BJ (cell line): ENCODE results near the gene SCAND1. TPM values are rescaled to one million over a fixed set of nuclear protein-coding genes. Genes with fewer than 3 reads are reported as not detected.
"Not testable (repeated sequence)": the region's sequence is repeated elsewhere in the genome, so short reads cannot be mapped to it uniquely, and the experiment has no call there.

ENCODE experiments used
- CTCF ChIA-PET: fragments of 350-600 bp; formaldehyde crosslinking; extraction: SDS; loops from one replicate; lab custom pipeline; 2021; ENCODE audit warnings: antibody characterized with exemption, inconsistent platforms; lab: Yijun Ruan, JAX
- POLR2A ChIA-PET: fragments of 300-600 bp; sonication (Branson Sonifier 250); formaldehyde crosslinking; extraction: SDS; loops from one replicate; lab custom pipeline; 2021; ENCODE audit warnings: antibody characterized with exemption; lab: Charles Lee
- DNase-seq: peaks from one replicate; pipeline ENCODE4 v3.0.0-alpha.2; 2011; ENCODE audit warnings: low read depth
- H3K27me3 ChIP-seq: 2 replicates; pipeline ENCODE4 v1.6.0; 2011; ENCODE audit warnings: low read length; ENCODE audit not compliant: control insufficient read depth, insufficient read depth
- H3K36me3 ChIP-seq: 2 replicates; pipeline ENCODE4 v1.5.1; 2011; ENCODE audit warnings: low read length; ENCODE audit not compliant: control insufficient read depth, insufficient read depth
- H3K4me3 ChIP-seq: 2 replicates; pipeline ENCODE4 v1.5.1; 2011; ENCODE audit warnings: low read depth, mild to moderate bottlenecking, control low read depth, low read length
- polyA plus RNA-seq: library from polyadenylated mRNA; depleted of rRNA; stranded (reverse); fragments of >200 nt; gene quantifications from 2 replicates; pipeline ENCODE4 v1.2.3, GENCODE V29; 2011
- TF ChIP-seq, protein P1 (sequence below): IDR thresholded peaks from 2 replicates; pipeline ENCODE4 v1.5.1; 2011; ENCODE audit warnings: low read depth, mild to moderate bottlenecking, control low read depth, inconsistent platforms, low read length, moderate library complexity; ENCODE audit not compliant: insufficient read depth

Gene SCAND1
- polyA plus RNA-seq, 1 experiment: 15.8 TPM

DNA sequence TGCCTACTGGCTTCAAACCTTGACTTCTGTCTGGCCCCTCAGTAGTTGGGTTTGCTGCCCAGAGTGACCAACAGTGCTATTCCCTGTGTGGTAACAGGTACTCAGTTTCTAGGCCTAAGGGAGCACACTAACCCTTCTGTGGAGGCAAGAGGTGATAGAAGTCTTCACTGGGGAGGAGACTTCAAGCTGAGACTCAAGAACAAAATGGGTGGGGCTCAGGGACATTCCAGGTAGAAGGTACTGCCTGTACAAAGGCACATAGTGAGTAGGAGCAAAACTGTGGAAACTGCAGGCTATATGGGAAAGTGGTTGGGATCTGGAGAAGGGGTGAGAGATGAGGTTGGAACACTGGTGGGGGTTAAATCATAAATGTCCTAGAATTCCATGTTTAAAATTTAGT lies 2.3 kb upstream of the SCAND1 start:
- ChIA-PET CTCF (interaction anchor here (1.0 to 1.3 kb wide), 2 partner anchors 11 to 24 kb away, joined by 3 to 4 read pairs; partner anchors contain the start of gene CNBD2), POLR2A (no interaction called here)
- TF ChIP-seq, protein P1, sequence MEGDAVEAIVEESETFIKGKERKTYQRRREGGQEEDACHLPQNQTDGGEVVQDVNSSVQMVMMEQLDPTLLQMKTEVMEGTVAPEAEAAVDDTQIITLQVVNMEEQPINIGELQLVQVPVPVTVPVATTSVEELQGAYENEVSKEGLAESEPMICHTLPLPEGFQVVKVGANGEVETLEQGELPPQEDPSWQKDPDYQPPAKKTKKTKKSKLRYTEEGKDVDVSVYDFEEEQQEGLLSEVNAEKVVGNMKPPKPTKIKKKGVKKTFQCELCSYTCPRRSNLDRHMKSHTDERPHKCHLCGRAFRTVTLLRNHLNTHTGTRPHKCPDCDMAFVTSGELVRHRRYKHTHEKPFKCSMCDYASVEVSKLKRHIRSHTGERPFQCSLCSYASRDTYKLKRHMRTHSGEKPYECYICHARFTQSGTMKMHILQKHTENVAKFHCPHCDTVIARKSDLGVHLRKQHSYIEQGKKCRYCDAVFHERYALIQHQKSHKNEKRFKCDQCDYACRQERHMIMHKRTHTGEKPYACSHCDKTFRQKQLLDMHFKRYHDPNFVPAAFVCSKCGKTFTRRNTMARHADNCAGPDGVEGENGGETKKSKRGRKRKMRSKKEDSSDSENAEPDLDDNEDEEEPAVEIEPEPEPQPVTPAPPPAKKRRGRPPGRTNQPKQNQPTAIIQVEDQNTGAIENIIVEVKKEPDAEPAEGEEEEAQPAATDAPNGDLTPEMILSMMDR: no peak
- H3K36me3 ChIP-seq: no peaks in the 10 kb centered on the region
- no peak overlapping the region for H3K4me3 ChIP-seq
- peaks cover 3% of the 10 kb centered on the region for H3K27me3 ChIP-seq
- DNase-seq: no peak

DNA sequence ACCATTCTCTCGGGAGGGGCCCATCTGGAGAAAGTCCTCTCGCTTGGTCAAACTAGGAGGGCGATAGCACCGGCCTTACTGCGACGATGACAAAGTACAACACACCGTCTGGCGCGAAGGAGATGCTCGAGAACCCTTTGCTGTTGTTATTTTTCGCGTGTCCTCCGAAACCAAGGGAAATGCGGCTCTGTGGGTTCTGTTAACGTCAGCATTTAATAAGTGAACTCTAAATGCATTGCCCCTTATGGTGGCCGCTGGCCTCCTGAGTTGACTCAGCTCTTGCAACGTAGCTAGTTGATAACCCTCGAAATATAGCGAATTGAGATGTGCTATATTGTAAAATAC lies 577 bp upstream of the SCAND1 start:
- ChIA-PET CTCF (interaction anchor here (0.6 to 3.1 kb wide), 33 partner anchors 8 to 401 kb away, joined by 3 to 28 read pairs (median 5); partner anchors contain the start of genes CNBD2, CPNE1 and RBM12), POLR2A (interaction anchor here (0.5 to 1.3 kb wide), 3 partner anchors 212 to 759 kb away, joined by 3 to 5 read pairs (median 3); partner anchors contain the start of genes ERGIC3 and RBM39)
- H3K4me3 ChIP-seq: peak overlapping the region; percentile 98
- no peak for DNase-seq
- H3K27me3 ChIP-seq: no peaks in the 10 kb centered on the region
- TF ChIP-seq, protein P1: no peak
- H3K36me3 ChIP-seq: no peaks in the 10 kb centered on the region

DNA sequence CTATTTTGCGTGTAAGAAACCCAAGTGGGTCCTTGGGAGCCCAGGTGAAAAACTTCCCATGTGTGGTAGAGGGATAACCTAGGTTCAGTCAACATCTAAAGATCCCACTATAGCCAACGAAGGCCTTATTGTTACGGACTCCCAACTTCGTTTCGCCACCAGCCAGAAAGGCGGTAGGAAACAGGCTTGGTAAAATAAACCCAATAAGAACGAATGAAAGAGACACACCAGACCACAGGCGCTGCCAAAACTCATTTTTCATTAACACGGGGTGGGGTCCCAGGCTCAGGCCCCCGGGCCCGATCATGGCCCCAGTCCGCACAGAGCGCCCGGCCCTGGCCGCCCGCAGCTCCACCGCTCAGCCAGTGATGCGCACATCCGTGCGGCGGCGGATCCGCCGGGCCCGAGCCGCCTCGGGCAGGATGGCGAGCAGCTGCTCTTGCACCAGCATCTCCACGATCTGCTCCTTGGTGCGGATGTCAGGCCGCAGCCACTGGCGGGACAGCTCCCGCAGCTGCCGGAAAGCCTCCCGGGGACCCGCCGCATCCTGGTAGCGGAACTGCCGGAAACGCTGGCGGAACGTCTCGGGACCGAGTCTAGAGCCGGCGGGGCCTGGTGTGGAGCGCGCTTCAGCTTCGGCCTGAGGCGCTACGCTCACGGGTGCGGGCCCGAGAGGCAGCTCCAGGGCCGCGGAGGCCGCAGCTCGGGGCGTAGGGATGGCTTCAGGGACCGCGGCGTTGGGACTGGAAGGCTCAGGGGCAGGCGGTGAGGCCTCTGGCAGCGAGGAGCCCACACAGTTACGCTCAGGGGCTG lies 709 bp downstream of the SCAND1 start:
- Histone ChIP-seq H3K36me3 (no peaks in the 10 kb centered on the region; the same call in 1 of the 2 replicates), H3K4me3 (peak overlapping the region; percentile 98), H3K27me3 (no peaks in the 10 kb centered on the region)
- ChIA-PET POLR2A (interaction anchor here (0.5 to 1.3 kb wide), 5 partner anchors 144 to 412 kb away, joined by 3 to 6 read pairs (median 3); partner anchors contain the start of gene ERGIC3), CTCF (interaction anchor here (0.7 to 3.1 kb wide), 39 partner anchors 8 to 400 kb away, joined by 3 to 28 read pairs (median 5); partner anchors contain the start of genes CNBD2 and RBM39)
- TF ChIP-seq, protein P1: no peak
- no peak for DNase-seq

DNA sequence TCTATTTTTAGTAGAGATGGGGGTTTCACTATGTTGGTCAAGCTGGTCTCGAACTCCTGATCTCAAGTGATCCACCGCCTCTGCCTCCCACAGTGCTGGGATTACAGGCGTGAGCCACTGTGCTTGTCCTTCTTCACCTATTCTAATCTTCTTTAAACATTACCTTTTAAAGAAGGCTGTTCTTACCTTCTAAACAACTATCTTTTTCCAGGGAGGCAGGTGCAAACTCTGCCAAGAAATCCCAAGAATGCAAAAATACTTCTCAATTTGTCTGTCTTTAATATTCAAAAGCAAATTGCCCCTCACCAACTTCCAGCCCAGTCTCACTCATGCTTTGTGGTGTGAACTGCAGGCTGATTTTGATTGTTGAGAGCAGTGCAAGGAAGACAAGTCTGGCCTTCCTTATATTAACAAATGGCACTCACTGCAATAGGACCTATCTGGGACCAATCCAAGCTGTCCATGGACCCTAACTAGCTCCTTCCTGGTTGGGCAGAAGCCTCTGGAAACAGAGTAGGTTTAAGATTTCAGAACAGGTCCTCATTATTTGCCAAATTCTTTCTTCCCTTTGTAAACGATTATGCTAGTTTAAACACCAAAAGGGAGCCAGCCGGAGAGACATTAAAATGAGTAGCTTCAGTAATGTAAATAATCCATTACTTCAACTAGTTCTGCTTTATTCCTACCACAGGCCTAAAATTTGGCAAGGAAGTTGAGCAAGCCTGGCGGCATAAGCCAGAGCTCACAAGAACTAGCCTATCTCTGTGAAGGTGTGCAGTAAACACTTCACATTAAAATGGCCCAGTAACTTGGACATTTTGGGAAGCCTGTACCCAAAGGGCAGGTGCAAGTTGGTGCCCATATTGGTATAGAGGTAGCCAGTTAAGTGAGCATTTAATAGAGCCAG lies 1.6 kb downstream of the SCAND1 start:
- CTCF ChIA-PET: interaction anchor here (1.0 to 3.1 kb wide), 7 partner anchors 9 to 228 kb away, joined by 3 to 18 read pairs (median 3); no protein-coding TSS in a partner anchor
- Histone ChIP-seq H3K36me3 (no peaks in the 10 kb centered on the region; the same call in 1 of the 2 replicates), H3K27me3 (no peaks in the 10 kb centered on the region), H3K4me3 (peak overlapping the region; percentile 98)
- POLR2A ChIA-PET: interaction anchor here (0.5 to 1.3 kb wide), 4 partner anchors 145 to 222 kb away, joined by 3 to 6 read pairs (median 4); no protein-coding TSS in a partner anchor
- TF ChIP-seq, protein P1: no peak
- no peak for DNase-seq

DNA sequence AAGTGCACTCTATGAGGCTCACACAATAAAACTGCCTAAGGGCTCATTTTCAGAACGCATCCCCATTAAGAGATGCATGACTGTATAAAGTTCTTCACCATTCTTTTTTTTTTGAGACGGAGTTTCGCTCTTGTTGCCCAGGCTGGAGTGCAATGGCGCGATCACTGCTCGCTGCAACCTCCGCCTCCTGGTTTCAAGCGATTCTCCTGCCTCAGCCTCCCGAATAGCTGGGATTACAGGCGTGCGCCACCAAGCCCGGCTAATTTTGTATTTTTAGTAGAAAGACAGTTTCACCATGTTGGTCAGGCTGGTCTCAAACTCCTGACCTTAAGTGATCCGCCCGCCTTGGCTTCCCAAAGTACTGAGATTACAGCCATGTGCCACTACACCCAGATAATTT lies 2.2 kb downstream of the SCAND1 start:
- H3K27me3 ChIP-seq, H3K36me3 ChIP-seq, DNase-seq, POLR2A ChIA-PET, H3K4me3 ChIP-seq: not testable (repeated sequence)
- CTCF ChIA-PET: interaction anchor here (1.0 to 3.1 kb wide), 3 partner anchors 9 to 204 kb away, joined by 3 to 18 read pairs (median 3); no protein-coding TSS in a partner anchor
